Heart right ventricle (tissue), 16 donors: ENCODE measurements around the gene GPATCH8. TPM values are rescaled to one million over a fixed set of nuclear protein-coding genes. Genes with fewer than 3 reads are reported as not detected.

Experiments used
- ATAC-seq, 8 donors: fragments of 200-7000 bp; cut with Tn5 transposase; one replicate each; pipeline ENCODE4 v1.9.1; 2020; ENCODE audit warnings: mild to moderate bottlenecking in 8 of 8, moderate library complexity in 8 of 8, moderate number of reproducible peaks in 1 of 8
- DNase-seq, 2 donors: peaks; one replicate each; pipeline ENCODE4 v3.0.0-alpha.2; 2020
- H3K27ac ChIP-seq, 10 donors: fragments of 200-600 bp; sonication (generic) in 2 of 10; one replicate each; pipeline versions ENCODE4 v1.5.0 to v1.8.0; 2020 to 2022; ENCODE audit warnings: mild to moderate bottlenecking in 3 of 10
- H3K27me3 ChIP-seq, 7 donors: fragments of 200-600 bp; one replicate each; pipeline ENCODE4 v1.8.0; 2021 to 2022; ENCODE audit warnings: mild to moderate bottlenecking in 2 of 7
- H3K36me3 ChIP-seq, 9 donors: fragments of 200-600 bp; sonication (generic) in 1 of 9; one replicate each; pipeline versions ENCODE4 v1.5.0 to v1.8.0; 2020 to 2022; ENCODE audit warnings: mild to moderate bottlenecking in 2 of 9
- H3K4me1 ChIP-seq, 9 donors: fragments of 200-600 bp; sonication (generic) in 1 of 9; one replicate each; pipeline versions ENCODE4 v1.5.0 to v1.8.0; 2020 to 2022; ENCODE audit warnings: mild to moderate bottlenecking in 4 of 9
- H3K4me3 ChIP-seq, 10 donors: fragments of 200-600 bp; sonication (generic) in 2 of 10; one replicate each; pipeline versions ENCODE4 v1.5.0 to v1.8.0; 2020 to 2022; ENCODE audit warnings: mild to moderate bottlenecking in 7 of 10, moderate library complexity in 2 of 10
- H3K9me3 ChIP-seq, 11 donors: fragments of 200-600 bp in 10 of 11; sonication (generic) in 2 of 11; one replicate each; pipeline versions ENCODE4 v1.5.0 to v1.8.0; 2013 to 2022; ENCODE audit warnings: mild to moderate bottlenecking in 2 of 11, control low read depth in 1 of 11, moderate library complexity in 1 of 11
- WGBS, 2 donors: extraction: QIAGEN DNeasy Blood & Tissue Kit; methylation state at CpG; one replicate each; pipeline ENCODE4 v1.1.7; 2013; ENCODE audit warnings: inconsistent platforms in 1 of 2; 5-methylcytosine and 5-hydroxymethylcytosine counted together
- intact Hi-C, 10 donors: fragments of 100-400 bp; cut with DNase I; formaldehyde crosslinking; loops; one replicate each; pipeline versions ENCODE4 v1.11.1 to v1.14.2; 2022
- polyA plus RNA-seq, 2 donors: library from polyadenylated mRNA; stranded (reverse); fragments of 200-250 nt; gene quantifications; one replicate each; pipeline ENCODE4 v1.2.3, GENCODE V29; 2013
- total RNA-seq, 10 donors: library from RNA; stranded (reverse); fragmentation: NEBNext Ultra II Directional in 3 of 10; extraction: Animal tissue kit (Norgen Biotek cat#: 25700) in 3 of 10; gene quantifications; one replicate each; pipeline versions ENCODE4 v1.2.1 to v1.2.4, GENCODE V29; 2021 to 2023
- TF ChIP-seq, protein P1 (sequence below), 9 donors: fragments of 200-600 bp; sonication (generic) in 2 of 9; IDR thresholded peaks; one replicate each; pipeline versions ENCODE4 v1.5.0 to v1.8.0; 2021 to 2022; ENCODE audit warnings: antibody characterized with exemption in 9 of 9, mild to moderate bottlenecking in 5 of 9, moderate library complexity in 1 of 9
- donor health status: Arrhythmogenic right ventricular cardiomyopathy.
- donor health status: ischemic (EF 13 %, LVEDD 7.1; RV severe dilation, severe dysfunction).
- donor health status: healthy with polysubstance abuse.
- donor health status: DM: no; HTN: yes; CAD: no.
- donor health status: DM: no; HTN: no; CAD: no.
- donor health status: ischemic (EF 25% LVEDD 6.9; RV normal size, moderate dysfunction).
- donor health status: ischemic (EF 25% LVEDD 5.7; RV mildly dilated, moderate dysfunction).
- donor health status: healthy.
- donor health status: DM: yes; HTN: yes; CAD: no.
- donor health status: Ischemic cardiomyopathy.
- donor health status: ischemic (EF 35%, LVEDD 5.7; RV mildly dilated, moderate dysfunction).
- donor health status: nonischemic (EF 11% LVEDD 7.7; RV severe dilation, severe dysfunction).
- donor health status: DM: yes; HTN: yes; CAD: no.
- donor health status: PGD.
- donor health status: ischemic (EF 29% LVEDD 5.4; RV normal size, mild dysfunction).
- donor health status: nonischemic (EF 23%, LVEDD 6.1; RV moderate dilation, normal function).

Gene GPATCH8
- total and polyA plus RNA-seq, 12 donors: 5.8 to 25.1 (median 22.0) TPM

DNA sequence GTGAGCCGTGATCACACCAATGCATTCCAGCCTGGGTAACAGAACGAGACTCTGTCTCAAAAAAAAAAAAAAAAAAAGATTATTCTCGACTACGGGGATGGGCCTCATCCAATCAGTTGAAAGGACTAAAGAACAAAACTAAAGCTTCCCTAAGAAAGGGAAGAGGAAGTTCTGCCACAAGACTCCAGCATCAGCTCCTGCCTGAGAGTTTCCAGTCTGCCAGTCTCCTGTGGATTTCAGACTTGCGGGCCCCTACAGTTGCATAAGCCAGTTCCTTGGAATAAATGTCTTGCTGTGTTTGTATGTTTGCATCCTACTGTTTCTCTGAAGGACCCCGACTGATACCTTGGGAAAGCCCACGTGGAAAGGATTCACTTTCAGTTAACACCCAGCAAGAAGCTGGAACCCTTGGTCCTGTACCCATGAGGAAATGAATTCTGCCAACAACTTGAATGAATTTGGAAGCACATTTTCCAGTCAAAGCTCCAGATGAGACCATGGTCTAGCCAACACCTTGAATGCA lies 27.8 kb upstream of the GPATCH8 start:
- Histone ChIP-seq H3K4me3 (no peak overlapping the region), H3K27me3 (peaks cover 0 to 6% (median 0%) of the 10 kb centered on the region in 7 donors), H3K9me3 (peaks cover 0 to 9% (median 0%) of the 10 kb centered on the region in 11 donors), H3K4me1 (peaks cover 0 to 14% (median 0%) of the 10 kb centered on the region in 9 donors), H3K36me3 (no peaks in the 10 kb centered on the region), H3K27ac (no peak overlapping the region)
- WGBS, 2 donors: 76 to 79% methylated on average over 7 of the region's 7 CpGs
- no peak for DNase-seq
- ATAC-seq: no peak
- TF ChIP-seq, protein P1, sequence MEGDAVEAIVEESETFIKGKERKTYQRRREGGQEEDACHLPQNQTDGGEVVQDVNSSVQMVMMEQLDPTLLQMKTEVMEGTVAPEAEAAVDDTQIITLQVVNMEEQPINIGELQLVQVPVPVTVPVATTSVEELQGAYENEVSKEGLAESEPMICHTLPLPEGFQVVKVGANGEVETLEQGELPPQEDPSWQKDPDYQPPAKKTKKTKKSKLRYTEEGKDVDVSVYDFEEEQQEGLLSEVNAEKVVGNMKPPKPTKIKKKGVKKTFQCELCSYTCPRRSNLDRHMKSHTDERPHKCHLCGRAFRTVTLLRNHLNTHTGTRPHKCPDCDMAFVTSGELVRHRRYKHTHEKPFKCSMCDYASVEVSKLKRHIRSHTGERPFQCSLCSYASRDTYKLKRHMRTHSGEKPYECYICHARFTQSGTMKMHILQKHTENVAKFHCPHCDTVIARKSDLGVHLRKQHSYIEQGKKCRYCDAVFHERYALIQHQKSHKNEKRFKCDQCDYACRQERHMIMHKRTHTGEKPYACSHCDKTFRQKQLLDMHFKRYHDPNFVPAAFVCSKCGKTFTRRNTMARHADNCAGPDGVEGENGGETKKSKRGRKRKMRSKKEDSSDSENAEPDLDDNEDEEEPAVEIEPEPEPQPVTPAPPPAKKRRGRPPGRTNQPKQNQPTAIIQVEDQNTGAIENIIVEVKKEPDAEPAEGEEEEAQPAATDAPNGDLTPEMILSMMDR (IDR thresholded peaks at IDR 0.05): no peak
- intact Hi-C loops: loop anchor here in 4 of 10 donors (5.0 to 10.0 kb wide), 2 partner anchors 106 to 144 kb away; no protein-coding TSS in a partner anchor

DNA sequence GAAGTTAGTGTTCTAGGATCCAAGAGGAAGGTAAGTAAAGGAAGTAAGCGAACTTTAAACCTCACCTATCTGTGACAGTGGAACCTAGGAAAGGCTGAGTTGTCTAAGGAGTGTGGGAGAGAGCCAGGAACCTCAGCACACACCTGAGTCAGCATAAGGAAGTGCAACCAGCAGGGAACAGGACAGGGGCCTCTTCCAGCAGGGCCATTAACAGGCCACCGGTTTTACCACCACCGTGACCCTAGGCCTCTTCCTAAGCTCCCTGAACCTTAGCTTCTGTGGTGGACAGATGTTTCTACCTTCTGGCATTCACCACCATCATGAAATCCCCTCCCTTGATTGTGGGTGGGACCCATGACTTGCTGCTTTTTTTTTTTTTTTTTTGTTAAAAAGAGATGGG lies 26.7 kb upstream of the GPATCH8 start:
- Histone ChIP-seq H3K36me3 (no peaks in the 10 kb centered on the region), H3K4me1 (peaks cover 0 to 9% (median 0%) of the 10 kb centered on the region in 9 donors), H3K4me3 (no peak overlapping the region), H3K27me3 (peaks cover 0 to 10% (median 0%) of the 10 kb centered on the region in 7 donors), H3K27ac (no peak overlapping the region), H3K9me3 (peaks cover 0 to 9% (median 0%) of the 10 kb centered on the region in 11 donors)
- TF ChIP-seq, protein P1 (IDR thresholded peaks at IDR 0.05): no peak
- no peak for DNase-seq
- ATAC-seq: no peak
- intact Hi-C loops: loop anchor here in 6 of 10 donors (5.0 to 10.0 kb wide), 4 partner anchors 107 to 145 kb away; no protein-coding TSS in a partner anchor
- 74 to 79% methylated on average over 3 of the region's 3 CpGs for WGBS, 2 donors

DNA sequence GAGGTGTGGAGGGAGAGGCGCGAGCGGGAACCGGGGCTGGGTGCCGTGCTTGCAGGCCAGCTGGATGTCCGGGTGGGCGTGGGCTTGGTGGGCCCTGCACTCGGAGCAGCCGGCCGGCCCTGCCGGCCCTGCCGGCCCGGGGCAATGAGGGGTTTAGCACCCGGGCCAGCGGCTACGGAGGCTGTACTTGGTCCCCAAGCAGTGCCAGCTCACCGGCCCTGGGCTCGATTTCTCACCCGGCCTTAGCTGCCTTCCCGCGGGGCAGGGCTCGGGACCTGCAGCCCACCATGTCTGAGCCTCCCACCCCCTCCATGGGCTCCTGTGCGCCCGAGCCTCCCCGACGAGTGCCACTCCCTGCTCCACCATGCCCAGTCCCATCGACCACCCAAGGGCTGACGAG lies 24.7 kb upstream of the GPATCH8 start:
- H3K9me3 ChIP-seq: peaks cover 0 to 9% (median 0%) of the 10 kb centered on the region in 11 donors
- no peak for DNase-seq
- no peak overlapping the region for H3K27ac ChIP-seq
- peaks cover 0 to 10% (median 0%) of the 10 kb centered on the region in 7 donors for H3K27me3 ChIP-seq
- no peaks in the 10 kb centered on the region for H3K36me3 ChIP-seq
- no peak for ATAC-seq
- H3K4me3 ChIP-seq: no peak overlapping the region
- H3K4me1 ChIP-seq: no peaks in the 10 kb centered on the region
- 93 to 95% methylated on average over 19 to 28 of the region's 28 CpGs for WGBS, 2 donors
- TF ChIP-seq, protein P1 (IDR thresholded peaks at IDR 0.05): no peak
- intact Hi-C loops: loop anchor here in 3 of 10 donors (10.0 kb wide), 2 partner anchors 123 to 133 kb away; no protein-coding TSS in a partner anchor

DNA sequence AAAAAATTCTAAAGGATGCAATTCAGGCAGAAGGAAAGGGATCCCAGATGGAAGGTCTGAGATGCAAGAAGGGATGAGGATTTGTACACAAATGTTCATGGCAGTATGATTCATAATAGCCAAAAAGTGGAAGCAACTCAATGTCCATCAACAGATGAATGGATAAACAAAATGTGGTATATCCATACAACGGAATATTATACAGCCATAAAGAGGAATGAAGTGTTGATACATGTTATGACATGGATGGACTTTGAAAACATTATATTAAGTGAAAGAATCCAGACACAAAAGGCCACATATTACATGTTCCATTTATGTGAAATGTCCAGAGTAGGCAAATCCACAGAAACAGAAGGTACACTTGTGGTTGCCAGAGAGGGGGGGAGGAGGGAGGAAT lies 23.9 kb upstream of the GPATCH8 start:
- intact Hi-C loops: loop anchor here in 3 of 10 donors (10.0 kb wide), 2 partner anchors 122 to 132 kb away; no protein-coding TSS in a partner anchor
- H3K36me3 ChIP-seq: no peaks in the 10 kb centered on the region

More for the DNA sequence above, 23.9 kb upstream of the GPATCH8 start:
- Histone ChIP-seq H3K9me3 (peaks cover 0 to 9% (median 0%) of the 10 kb centered on the region in 11 donors), H3K4me1 (no peaks in the 10 kb centered on the region), H3K27me3 (peaks cover 0 to 10% (median 0%) of the 10 kb centered on the region in 7 donors), H3K4me3 (no peak overlapping the region), H3K27ac (no peak overlapping the region)
- ATAC-seq (no peak), DNase-seq (no peak)
- WGBS, 2 donors: 94 to 97% methylated on average over 1 of the region's 1 CpG
- TF ChIP-seq, protein P1 (IDR thresholded peaks at IDR 0.05): no peak
